GM19324 (cell line): ENCODE results near the gene CDS2.

Experiments
- ATAC-seq: cut with Tn5 transposase; IDR thresholded peaks from one replicate; pipeline ENCODE4 v1.9.1; 2021; ENCODE audit warnings: mild to moderate bottlenecking, moderate library complexity; ENCODE audit not compliant: unreplicated experiment, low FRiP score

The CDS2 gene

GRCh38 chr20:5177071-5177470 lies 50.3 kb downstream of the CDS2 start:
- no peak for ATAC-seq

- ATAC-seq, result no peak
Measured at GRCh38 chr20:5178046-5178445, 51.2 kb downstream of the CDS2 start.

DNA sequence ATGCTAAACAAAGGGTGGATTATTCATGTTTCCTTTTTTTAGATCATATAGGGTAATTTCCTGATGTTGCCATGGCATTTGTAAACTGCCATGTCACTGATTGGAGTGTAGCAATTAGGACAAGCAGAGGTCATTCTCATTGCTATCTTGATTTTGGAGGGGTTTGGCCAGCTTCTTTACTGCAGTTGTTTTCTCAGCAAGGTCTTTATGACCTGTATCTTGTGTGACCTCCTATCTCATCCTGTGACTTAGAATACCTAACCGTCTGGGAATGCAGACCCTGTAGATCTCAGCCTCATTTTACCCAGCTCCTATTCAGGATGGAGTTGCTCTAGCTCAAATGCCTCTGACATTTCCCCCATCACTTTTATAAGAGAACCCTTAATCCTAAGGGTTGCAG lies 53.6 kb downstream of the CDS2 start:
- no peak for ATAC-seq

- no peak for ATAC-seq
Measured at GRCh38 chr20:5180933-5181332, 54.1 kb downstream of the CDS2 start.

DNA sequence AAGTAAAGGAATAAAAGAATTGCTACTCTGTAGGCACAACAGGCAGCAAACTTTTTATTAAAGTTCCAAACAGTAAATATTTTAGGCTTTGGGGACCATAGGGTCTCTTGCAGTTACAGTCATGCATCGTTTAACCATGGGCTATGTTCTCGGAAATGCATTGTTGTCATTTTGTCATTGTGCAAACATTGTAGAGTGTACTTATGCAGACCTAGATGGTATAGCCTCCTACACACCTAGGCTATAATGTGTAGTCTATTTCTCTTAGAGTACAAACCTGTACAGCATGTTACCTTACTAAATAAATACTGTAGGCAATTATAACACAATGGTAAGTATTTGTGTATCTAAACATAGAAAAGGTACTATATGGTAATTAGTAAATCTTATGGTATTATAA lies 54.7 kb downstream of the CDS2 start:
- no peak for ATAC-seq

GRCh38 chr20:5181958-5182357 lies 55.1 kb downstream of the CDS2 start:
- no peak for ATAC-seq

- no peak for ATAC-seq
Measured at GRCh38 chr20:5182615-5183254, 55.9 kb downstream of the CDS2 start.

GRCh38 chr20:5183731-5184474 lies 57.1 kb downstream of the CDS2 start:
- no peak for ATAC-seq

- ATAC-seq, result no peak
Measured at GRCh38 chr20:5184684-5185083, 57.9 kb downstream of the CDS2 start.

- no peak for ATAC-seq
Measured at GRCh38 chr20:5187122-5187521, 60.3 kb downstream of the CDS2 start.

- no peak for ATAC-seq
Measured at GRCh38 chr20:5188736-5189135, 61.9 kb downstream of the CDS2 start.

- no peak for ATAC-seq
Measured at GRCh38 chr20:5189917-5190316, 63.1 kb downstream of the CDS2 start.

DNA sequence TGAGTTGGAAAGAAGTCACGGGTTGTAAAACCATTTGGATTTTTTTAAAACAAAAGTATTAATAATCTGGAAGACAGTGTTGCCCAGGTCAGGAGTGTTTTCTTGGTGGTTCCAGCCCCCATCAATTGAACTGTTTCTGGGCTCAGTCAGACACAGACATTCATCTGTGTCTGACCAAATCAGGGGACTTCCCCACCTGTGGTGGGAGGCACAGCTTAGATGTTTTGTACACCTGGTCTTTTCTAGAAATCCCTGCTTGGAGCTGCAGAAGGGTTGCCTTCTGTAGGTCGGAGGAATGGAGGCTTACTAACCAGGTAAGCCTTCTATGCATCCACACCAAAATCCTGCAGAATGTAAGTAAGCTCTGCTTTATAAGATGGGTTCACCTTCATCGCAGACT lies 63.6 kb downstream of the CDS2 start:
- no peak for ATAC-seq

- no peak for ATAC-seq
Measured at GRCh38 chr20:5191829-5192569, 65.2 kb downstream of the CDS2 start.

DNA sequence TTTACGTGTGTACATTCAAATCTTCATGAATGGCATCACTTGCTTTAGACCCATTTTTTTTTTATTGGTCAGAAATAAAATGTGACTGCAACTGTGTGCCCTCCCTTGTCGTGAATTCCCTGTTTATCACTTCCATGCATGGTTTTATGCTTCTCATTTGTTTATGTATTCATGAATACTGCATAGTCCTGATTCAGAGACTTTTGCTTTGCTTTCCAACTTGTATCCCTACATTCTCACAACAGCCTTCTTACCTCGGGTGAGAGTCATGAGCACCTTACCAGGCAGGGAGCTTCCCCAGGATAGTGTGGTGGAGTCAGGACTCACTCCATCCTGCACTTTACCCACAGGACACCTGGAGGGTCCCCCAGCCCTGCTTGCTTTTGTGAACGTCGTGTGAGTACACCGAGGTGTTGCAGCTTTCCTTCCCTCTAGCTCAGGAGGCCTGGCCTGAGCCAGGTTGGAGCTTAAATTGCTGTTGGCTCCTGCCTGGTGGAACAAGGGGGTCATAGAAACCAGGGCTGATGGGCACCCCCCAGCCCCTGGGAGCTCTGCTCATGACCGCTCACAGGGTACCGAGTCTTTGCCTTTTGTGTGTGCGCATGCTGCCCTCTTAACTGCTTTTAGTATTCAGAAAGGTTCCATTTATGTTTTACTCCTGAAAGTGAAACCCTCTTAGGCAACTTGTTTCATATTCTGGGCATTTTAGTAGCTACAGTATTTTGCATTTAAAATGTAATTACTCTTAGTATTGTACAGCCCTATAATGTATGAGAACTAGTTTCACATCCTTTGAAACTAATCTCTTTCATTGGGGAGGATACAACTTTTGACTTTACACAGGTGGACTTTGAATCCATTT lies 66.0 kb downstream of the CDS2 start:
- ATAC-seq, result no peak

- ATAC-seq, result no peak
Measured at GRCh38 chr20:5195655-5196054, 68.8 kb downstream of the CDS2 start.

GRCh38 chr20:5196149-5196548 lies 69.3 kb downstream of the CDS2 start:
- no peak for ATAC-seq

DNA sequence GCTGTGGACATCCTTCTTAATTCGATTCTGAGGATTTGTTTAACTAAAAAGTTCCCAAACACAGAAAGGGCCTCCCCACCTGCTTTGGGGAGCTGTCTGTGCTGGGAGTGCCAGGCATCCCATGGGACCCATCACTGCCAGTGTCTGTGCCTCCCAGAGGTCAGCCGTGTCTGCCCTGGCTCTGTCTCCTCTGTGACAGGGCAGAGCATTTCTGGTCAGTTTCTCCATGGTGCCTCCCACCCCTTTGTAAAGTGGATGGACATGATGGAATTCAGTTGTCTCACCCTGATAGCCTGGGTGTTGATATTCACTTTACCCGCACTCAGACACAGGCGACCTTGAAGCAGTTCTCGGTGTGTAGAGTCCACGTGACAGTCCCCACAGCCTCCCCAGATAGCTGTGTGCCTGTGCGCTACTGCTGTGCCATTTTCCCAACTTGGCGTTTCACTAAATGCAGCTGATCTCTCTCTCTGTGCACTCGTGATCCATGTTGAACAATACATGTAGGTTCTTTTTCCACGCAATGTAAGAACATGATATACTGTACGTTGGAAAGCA lies 70.5 kb downstream of the CDS2 start:
- ATAC-seq, result no peak

GRCh38 chr20:5197847-5198650 lies 71.2 kb downstream of the CDS2 start:
- ATAC-seq, result no peak

DNA sequence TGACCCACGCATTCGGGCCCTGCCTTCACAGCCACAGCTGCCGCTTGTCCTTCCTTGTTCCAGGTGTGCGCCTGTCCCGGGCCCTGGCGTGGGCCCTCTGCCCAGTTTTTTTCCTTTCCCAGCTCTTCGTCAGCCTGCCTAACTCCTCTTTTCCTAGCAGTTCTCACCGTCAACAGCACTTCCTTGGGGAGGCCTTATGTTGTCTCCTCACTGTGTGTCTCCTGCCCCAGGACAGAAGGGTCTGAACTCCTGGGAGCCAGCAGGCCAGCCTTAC lies 71.8 kb downstream of the CDS2 start:
- ATAC-seq, result no peak
